ENCODE results near the gene CADM3.

DNA sequence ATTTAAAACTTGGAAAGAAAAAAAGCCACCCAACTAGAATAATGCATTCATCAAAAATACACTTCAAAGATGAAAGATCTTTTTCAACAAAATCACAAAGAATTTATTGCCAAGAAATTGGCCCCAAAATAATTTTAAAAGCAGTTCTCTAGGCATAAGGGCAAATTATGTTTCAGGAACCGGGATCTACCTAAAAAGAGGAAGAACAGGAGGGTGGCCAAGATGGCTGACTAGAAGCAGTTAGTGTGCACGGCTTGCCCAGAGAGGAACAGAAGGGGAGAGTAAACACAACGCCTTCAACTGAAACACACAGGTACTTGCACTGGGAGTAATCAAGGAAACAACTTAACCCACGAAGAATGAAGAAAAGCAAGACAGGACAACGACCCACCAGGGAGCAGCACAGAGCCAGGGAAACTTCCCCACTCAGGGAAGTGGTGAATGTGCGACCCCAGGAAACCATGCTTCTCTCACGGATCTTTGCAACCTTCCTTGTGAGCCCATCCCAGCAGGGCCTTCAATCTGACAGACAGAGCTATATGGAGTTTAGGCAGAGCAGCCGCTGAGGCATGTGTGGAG lies 79.3 kb downstream of the CADM3 start:
- TF ChIP-seq, protein P1, sequence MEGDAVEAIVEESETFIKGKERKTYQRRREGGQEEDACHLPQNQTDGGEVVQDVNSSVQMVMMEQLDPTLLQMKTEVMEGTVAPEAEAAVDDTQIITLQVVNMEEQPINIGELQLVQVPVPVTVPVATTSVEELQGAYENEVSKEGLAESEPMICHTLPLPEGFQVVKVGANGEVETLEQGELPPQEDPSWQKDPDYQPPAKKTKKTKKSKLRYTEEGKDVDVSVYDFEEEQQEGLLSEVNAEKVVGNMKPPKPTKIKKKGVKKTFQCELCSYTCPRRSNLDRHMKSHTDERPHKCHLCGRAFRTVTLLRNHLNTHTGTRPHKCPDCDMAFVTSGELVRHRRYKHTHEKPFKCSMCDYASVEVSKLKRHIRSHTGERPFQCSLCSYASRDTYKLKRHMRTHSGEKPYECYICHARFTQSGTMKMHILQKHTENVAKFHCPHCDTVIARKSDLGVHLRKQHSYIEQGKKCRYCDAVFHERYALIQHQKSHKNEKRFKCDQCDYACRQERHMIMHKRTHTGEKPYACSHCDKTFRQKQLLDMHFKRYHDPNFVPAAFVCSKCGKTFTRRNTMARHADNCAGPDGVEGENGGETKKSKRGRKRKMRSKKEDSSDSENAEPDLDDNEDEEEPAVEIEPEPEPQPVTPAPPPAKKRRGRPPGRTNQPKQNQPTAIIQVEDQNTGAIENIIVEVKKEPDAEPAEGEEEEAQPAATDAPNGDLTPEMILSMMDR (IDR thresholded peaks at IDR 0.05; ENCODE audit: extremely low read depth in 1 of 2, insufficient read depth in 1 of 2, low read depth in 1 of 2, low read length in 2 of 2) = peak; percentile 21 to 38
- TF ChIP-seq POLR2AphosphoS5 (IDR thresholded peaks at IDR 0.05; ENCODE audit: insufficient read depth, low read depth, low read length) = no peak
- TF ChIP-seq, protein P2, sequence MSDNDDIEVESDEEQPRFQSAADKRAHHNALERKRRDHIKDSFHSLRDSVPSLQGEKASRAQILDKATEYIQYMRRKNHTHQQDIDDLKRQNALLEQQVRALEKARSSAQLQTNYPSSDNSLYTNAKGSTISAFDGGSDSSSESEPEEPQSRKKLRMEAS (IDR thresholded peaks at IDR 0.05; ENCODE audit: insufficient read depth, insufficient read length) = no peak
- no peak for TF ChIP-seq EZH2 (IDR thresholded peaks at IDR 0.05; ENCODE audit: borderline replicate concordance, low read depth, low read length, severe bottlenecking)
- no peak for TF ChIP-seq JUN (IDR thresholded peaks at IDR 0.05; ENCODE audit: borderline replicate concordance, insufficient read depth, insufficient read length, low read depth)
- no peak for TF ChIP-seq MYC (IDR thresholded peaks at IDR 0.05; ENCODE audit: low read depth, low read length)
